GM10248 (cell line): Measurements from ENCODE around the gene ZNF836.

Source experiments
- CTCF ChIA-PET: fragments of 300-600 bp; sonication (Branson Sonifier 250); formaldehyde crosslinking; extraction: SDS; loops from one replicate; lab custom pipeline; 2021; ENCODE audit warnings: antibody characterized with exemption; lab: Yijun Ruan, JAX
- POLR2A ChIA-PET: fragments of 350-650 bp; sonication (Branson Sonifier 250); formaldehyde crosslinking; extraction: SDS; loops from one replicate; lab custom pipeline; 2020; ENCODE audit warnings: antibody characterized with exemption; lab: Yijun Ruan, JAX
- DNase-seq: peaks from one replicate; pipeline ENCODE4 v3.0.0; 2012; ENCODE audit errors: extremely low spot score
- TF ChIP-seq, protein P1 (sequence below): IDR thresholded peaks from 2 replicates; pipeline ENCODE4 v1.5.1; 2012; ENCODE audit warnings: mild to moderate bottlenecking, low read depth; ENCODE audit errors: extremely low read depth, missing control alignments, control extremely low read depth

ZNF836 gene

DNA sequence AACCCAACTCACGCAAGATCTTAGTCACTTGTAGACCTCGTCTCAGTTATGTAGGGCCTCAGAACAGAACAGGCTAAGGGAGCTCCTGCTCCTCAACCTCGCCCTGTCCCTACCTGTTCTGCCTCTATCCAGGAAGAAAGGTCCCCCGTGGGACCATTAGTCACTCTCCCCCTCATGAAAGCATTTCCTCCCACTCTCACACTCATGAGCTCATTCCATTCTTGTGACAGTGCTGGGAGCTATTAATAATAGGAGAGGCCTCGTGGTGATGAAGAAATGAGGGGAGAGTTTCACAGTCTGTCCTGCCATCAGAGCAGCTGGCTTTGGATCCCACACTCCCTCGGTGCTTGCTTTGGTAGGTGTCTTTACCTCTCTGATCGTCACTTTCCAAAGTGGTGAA is 28.6 kb upstream of the ZNF836 start:
- no peak for DNase-seq
- CTCF ChIA-PET: interaction anchor here (1.4 kb wide), 1 partner anchor 37 kb away, joined by 4 read pairs; no protein-coding TSS in a partner anchor
- TF ChIP-seq, protein P1, sequence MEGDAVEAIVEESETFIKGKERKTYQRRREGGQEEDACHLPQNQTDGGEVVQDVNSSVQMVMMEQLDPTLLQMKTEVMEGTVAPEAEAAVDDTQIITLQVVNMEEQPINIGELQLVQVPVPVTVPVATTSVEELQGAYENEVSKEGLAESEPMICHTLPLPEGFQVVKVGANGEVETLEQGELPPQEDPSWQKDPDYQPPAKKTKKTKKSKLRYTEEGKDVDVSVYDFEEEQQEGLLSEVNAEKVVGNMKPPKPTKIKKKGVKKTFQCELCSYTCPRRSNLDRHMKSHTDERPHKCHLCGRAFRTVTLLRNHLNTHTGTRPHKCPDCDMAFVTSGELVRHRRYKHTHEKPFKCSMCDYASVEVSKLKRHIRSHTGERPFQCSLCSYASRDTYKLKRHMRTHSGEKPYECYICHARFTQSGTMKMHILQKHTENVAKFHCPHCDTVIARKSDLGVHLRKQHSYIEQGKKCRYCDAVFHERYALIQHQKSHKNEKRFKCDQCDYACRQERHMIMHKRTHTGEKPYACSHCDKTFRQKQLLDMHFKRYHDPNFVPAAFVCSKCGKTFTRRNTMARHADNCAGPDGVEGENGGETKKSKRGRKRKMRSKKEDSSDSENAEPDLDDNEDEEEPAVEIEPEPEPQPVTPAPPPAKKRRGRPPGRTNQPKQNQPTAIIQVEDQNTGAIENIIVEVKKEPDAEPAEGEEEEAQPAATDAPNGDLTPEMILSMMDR: no peak
- POLR2A ChIA-PET: interaction anchor here (1.0 kb wide), 1 partner anchor 10 kb away, joined by 4 read pairs; the partner anchor contains the start of gene PPP2R1A

DNA sequence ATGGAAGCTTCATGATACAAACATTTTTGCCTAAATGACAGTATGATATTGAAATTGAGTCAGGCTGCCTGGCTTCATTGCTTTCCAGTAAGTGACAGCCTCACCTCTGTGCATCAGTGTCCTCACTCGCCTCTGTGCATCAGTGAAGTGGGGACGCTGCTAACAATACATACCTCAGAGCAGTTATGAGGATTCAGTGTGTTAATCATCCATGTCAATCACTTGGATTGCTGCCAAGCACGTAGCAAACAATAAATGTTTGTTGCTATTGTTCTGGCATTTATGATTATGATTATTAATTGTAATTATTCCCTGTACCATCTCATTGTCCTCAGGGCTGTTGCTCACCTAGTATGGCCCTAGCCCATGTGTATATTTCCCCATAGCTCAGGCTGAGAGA is 27.3 kb upstream of the ZNF836 start:
- TF ChIP-seq, protein P1: no peak
- ChIA-PET POLR2A (interaction anchor here (1.2 kb wide), 1 partner anchor 9 kb away, joined by 11 read pairs; the partner anchor contains the start of gene PPP2R1A), CTCF (interaction anchor here (0.9 to 2.1 kb wide), 3 partner anchors 11 to 60 kb away, joined by 3 to 6 read pairs (median 4); partner anchors contain the start of gene ZNF616)
- DNase-seq: no peak

DNA sequence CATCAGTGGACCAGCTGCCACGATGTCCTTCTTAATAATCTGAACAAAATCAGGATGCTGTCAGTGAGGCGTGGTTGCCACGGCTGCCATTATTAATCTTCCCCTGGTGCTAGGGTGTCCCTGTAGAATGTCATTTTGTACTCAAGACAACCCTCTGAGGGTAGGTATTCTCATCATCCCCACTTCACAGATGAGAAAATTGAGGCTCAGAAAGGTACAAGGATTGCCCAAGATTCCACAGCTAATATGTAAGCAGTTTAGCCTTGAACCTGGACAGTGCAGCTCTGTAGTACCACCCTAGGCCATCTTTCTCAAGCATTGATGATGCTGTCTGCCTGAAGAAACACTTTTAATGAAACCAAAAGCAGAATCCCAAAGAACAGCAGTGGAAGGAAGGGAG is 26.5 kb upstream of the ZNF836 start:
- POLR2A ChIA-PET: interaction anchor here (1.2 kb wide), 1 partner anchor 8 kb away, joined by 11 read pairs; the partner anchor contains the start of gene PPP2R1A
- TF ChIP-seq, protein P1: no peak
- CTCF ChIA-PET: interaction anchor here (0.9 to 2.1 kb wide), 4 partner anchors 11 to 59 kb away, joined by 3 to 6 read pairs (median 4); partner anchors contain the start of gene ZNF616

DNA sequence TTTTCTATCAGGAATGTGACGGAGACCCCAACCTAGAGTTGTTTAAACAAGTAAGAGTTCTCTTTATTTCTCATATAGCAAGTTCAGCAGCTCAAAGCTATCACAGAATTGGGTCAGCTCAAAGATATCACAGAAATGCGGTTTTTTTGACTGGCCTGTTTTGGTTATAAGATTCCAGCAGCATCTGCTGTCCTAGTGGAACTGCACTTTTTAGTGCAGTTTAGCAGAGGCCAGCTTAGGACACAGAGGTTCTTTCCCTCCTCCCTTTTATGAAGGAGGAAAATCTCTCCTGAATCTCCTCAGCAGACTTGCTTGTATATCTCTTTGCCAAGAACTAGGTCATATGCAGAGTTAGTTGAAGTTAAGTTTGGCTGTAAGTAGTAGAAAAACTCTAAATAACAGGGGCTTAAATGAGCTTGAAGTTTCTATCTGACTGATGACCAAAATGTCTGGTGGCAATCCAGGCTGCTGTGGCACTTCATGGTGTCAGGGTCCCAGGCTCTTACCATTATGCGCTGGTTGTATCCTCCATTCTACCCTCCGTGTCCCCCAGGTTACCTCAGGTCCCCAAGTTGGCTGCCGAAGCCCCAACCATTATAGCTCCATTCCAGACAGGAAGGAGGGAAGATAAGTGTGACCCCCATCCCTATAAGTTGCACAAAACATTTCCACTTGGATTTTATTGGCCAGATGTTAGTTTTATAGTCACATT is 25.0 kb upstream of the ZNF836 start:
- DNase-seq: no peak
- TF ChIP-seq, protein P1: no peak
- CTCF ChIA-PET: interaction anchor here (0.9 to 1.6 kb wide), 3 partner anchors 17 to 41 kb away, joined by 3 to 4 read pairs (median 4); no protein-coding TSS in a partner anchor
- POLR2A ChIA-PET: no interaction called here

More for the DNA sequence above, 26.5 kb upstream of the ZNF836 start:
- DNase-seq: no peak

DNA sequence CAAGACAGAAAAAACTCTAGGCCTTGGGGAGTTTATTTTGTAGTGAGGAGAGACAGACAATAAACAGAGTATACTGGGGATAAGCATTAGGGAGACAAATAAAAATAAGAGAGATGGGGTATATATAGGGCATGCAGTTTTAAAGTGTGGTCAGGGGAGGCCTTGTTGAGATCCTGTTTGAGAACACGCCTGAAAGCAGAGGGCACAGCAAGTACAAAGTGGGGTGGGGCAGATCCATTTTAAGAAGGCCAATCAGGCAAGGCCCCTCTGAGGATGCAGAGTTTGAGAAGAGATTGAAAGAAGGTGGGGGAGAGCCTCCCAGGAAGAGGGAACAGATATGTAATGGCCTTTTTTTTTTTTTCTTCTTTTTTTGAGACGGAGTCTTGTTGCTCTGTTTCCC is 20.5 kb upstream of the ZNF836 start:
- POLR2A ChIA-PET: no interaction called here
- TF ChIP-seq, protein P1: no peak
- no peak for DNase-seq
- CTCF ChIA-PET: interaction anchor here (1.1 kb wide), 1 partner anchor 45 kb away, joined by 4 read pairs; no protein-coding TSS in a partner anchor

DNA sequence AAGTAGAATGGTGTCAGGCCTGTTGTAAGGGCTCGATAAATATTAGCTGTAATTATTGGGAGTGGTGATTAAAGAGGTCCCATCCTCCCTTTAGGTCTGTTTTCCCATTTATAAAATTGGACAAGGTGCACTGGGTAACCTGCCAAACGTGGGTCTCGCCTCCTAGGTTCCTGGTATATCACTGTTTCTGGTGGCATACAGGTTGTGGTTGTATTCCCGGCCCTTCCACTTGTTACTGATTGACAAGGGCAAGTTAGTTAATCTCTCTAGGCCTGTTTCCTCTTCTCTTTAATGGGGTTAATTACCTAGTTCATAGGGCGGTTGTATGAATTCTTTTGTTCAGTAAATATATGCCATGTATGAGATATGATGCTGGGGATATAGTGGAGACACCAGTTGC is 20.0 kb upstream of the ZNF836 start:
- ChIA-PET POLR2A (no interaction called here), CTCF (interaction anchor here (1.1 kb wide), 1 partner anchor 46 kb away, joined by 4 read pairs; no protein-coding TSS in a partner anchor)
- no peak for DNase-seq
- TF ChIP-seq, protein P1: no peak
